OCI-LY7 (cell line): ENCODE results near the gene USP35. TPM values are rescaled to one million over a fixed set of nuclear protein-coding genes. Genes with fewer than 3 reads are reported as not detected.

Experiments used
- BruUV-seq: library from RNA; stranded (reverse); fragments of 400-500 nt; replicated peaks from 2 replicates; lab custom pipeline; 2021; lab: Mats Ljungman, UMichigan
- CTCF ChIA-PET: fragments of 300-600 bp; sonication (Branson Sonifier 250); formaldehyde crosslinking; loops from one replicate; lab custom pipeline; 2022; ENCODE audit warnings: antibody characterized with exemption; ENCODE audit not compliant: unreplicated experiment; lab: Charles Lee
- POLR2A ChIA-PET: fragments of 300-600 bp; sonication (Branson Sonifier 250); formaldehyde crosslinking; loops from one replicate; lab custom pipeline; 2022; ENCODE audit warnings: antibody characterized with exemption; lab: Charles Lee
- DNase-seq: peaks from one replicate; pipeline ENCODE4 v3.0.0-alpha.2; 2015; ENCODE audit warnings: low spot score
- H2AFZ ChIP-seq: fragments of 200-600 bp; sonication (generic), shearing (Covaris generic); 2 replicates; pipeline ENCODE4 v1.6.1; 2014; ENCODE audit warnings: mild to moderate bottlenecking, antibody characterized with exemption, low read length, moderate library complexity
- H3K27ac ChIP-seq: fragments of 200-600 bp; sonication (generic); 2 replicates; pipeline ENCODE4 v1.5.1; 2014; ENCODE audit warnings: mixed run types, low read depth, mild to moderate bottlenecking, moderate library complexity, low read length, inconsistent platforms; ENCODE audit not compliant: poor library complexity, severe bottlenecking
- H3K36me3 ChIP-seq: fragments of 200-600 bp; sonication (generic); 2 replicates; pipeline ENCODE4 v1.6.1; 2014; ENCODE audit warnings: mild to moderate bottlenecking, antibody characterized with exemption, low read length, moderate library complexity, mixed read lengths; ENCODE audit not compliant: insufficient read depth
- H3K4me1 ChIP-seq: fragments of 200-600 bp; sonication (generic); 2 replicates; pipeline ENCODE4 v1.5.1; 2014; ENCODE audit warnings: mild to moderate bottlenecking, low read length; ENCODE audit not compliant: insufficient read depth, poor library complexity, severe bottlenecking
- H3K4me2 ChIP-seq: fragments of 200-600 bp; sonication (generic); 2 replicates; pipeline ENCODE4 v1.6.1; 2014; ENCODE audit warnings: mild to moderate bottlenecking, low read length
- H3K4me3 ChIP-seq: fragments of 200-600 bp; sonication (generic); 2 replicates; pipeline ENCODE4 v1.5.1; 2014; ENCODE audit warnings: mild to moderate bottlenecking, low read depth, low read length; ENCODE audit not compliant: poor library complexity, severe bottlenecking
- H3K79me2 ChIP-seq: fragments of 200-600 bp; sonication (generic); 2 replicates; pipeline ENCODE4 v1.6.1; 2016; ENCODE audit warnings: low read depth, mild to moderate bottlenecking, low read length, moderate library complexity, mixed read lengths; ENCODE audit not compliant: insufficient read depth
- H3K9me2 ChIP-seq: fragments of 200-600 bp; sonication (generic); 2 replicates; pipeline ENCODE4 v1.6.1; 2016; ENCODE audit warnings: mild to moderate bottlenecking, low read length, mixed read lengths; ENCODE audit not compliant: insufficient read depth
- H3K9me3 ChIP-seq: fragments of 200-600 bp; sonication (generic); 2 replicates; pipeline ENCODE4 v1.6.1; 2014; ENCODE audit warnings: mild to moderate bottlenecking, mixed run types, low read length, mixed read lengths
- H4K20me1 ChIP-seq: fragments of 200-600 bp; sonication (generic); 2 replicates; pipeline ENCODE4 v1.6.1; 2014; ENCODE audit warnings: mild to moderate bottlenecking, antibody characterized with exemption, low read length, moderate library complexity, mixed read lengths; ENCODE audit not compliant: insufficient read depth
- CTCF ChIP-seq: fragments of 200-600 bp; sonication (generic); conservative IDR thresholded peaks from 2 replicates; pipeline ENCODE4 v1.5.1; 2014; ENCODE audit warnings: mild to moderate bottlenecking, antibody characterized with exemption, low read length, moderate library complexity, mixed read lengths
- EZH2phosphoT487 ChIP-seq: fragments of 200-600 bp; sonication (generic); IDR thresholded peaks from 2 replicates; pipeline ENCODE4 v1.6.1; 2018; ENCODE audit warnings: low read depth, borderline replicate concordance, mild to moderate bottlenecking, mixed run types, antibody characterized with exemption, low read length, moderate library complexity, mixed read lengths
- intact Hi-C: fragments of 100-400 bp; cut with micrococcal nuclease; formaldehyde crosslinking; loops from one replicate; pipeline ENCODE4 v1.10.0; 2022; ENCODE audit not compliant: unreplicated experiment
- total RNA-seq, 2 experiments: library from RNA; depleted of rRNA in 1 of 2; stranded (reverse); fragments of >200 nt in 1 of 2; shearing (Covaris generic) in 1 of 2; gene quantifications; 2 replicates each; pipeline ENCODE4 v1.2.3, GENCODE V29; 2014 to 2022

The USP35 gene
- total RNA-seq, 2 experiments from 2014 or later = 3.2 to 4.9 TPM

GRCh38 chr11:78164471-78164870 lies 24.2 kb upstream of the USP35 start:
- Histone ChIP-seq H4K20me1 (no peaks in the 10 kb centered on the region), H3K79me2 (no peaks in the 10 kb centered on the region), H3K4me2 (no peak overlapping the region), H3K4me1 (no peaks in the 10 kb centered on the region), H2AFZ (no peak overlapping the region), H3K36me3 (no peaks in the 10 kb centered on the region), H3K9me3 (no peaks in the 10 kb centered on the region), H3K27ac (no peak overlapping the region), H3K9me2 (no peaks in the 10 kb centered on the region), H3K4me3 (no peak overlapping the region)
- TF ChIP-seq EZH2phosphoT487 (no peak), CTCF (no peak)
- intact Hi-C loops = no loop called here
- DNase-seq = no peak
- BruUV-seq = no TSS peak
- CTCF ChIA-PET = no interaction called here
- POLR2A ChIA-PET = interaction anchor here (0.6 kb wide), 1 partner anchor 55 kb away, joined by 3 read pairs; no protein-coding TSS in a partner anchor

DNA sequence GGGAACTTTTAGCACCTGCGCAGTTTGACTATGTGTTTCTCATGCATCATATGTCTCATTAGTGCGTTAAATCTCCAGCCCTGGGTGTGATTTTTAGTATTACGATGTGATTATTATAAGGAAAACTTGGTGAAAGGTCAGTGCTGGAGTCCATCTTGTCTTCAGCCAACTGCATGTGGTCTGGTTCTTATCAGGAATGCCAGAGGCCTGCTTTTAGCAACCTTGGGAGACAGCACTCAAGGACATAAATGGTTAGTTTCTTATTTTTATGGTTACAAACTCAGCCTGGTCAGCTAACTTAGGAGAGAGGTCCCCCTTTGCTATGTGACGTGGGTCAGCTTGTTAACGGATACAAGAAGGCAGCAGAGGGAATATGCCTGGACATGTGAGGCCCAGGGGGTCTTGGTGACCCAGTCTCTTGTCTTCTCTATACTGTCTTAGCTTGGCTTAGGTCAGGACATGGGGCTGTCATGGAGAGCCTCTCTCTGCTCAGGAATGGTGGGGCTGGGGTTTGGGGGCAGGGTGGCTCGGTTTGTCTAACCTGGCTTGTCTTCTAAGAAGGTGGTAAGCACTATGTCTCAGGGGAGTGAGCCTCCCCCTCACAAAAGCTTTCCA lies 21.8 kb upstream of the USP35 start:
- no peaks in the 10 kb centered on the region for H3K36me3 ChIP-seq
- intact Hi-C loops = no loop called here
- H3K79me2 ChIP-seq = no peaks in the 10 kb centered on the region
- ChIA-PET POLR2A (no interaction called here), CTCF (no interaction called here)
- H3K4me1 ChIP-seq = no peaks in the 10 kb centered on the region
- no peak overlapping the region for H3K4me2 ChIP-seq
- H3K9me2 ChIP-seq = no peaks in the 10 kb centered on the region
- TF ChIP-seq CTCF = no peak
- no peak for TF ChIP-seq EZH2phosphoT487
- no peak overlapping the region for H3K4me3 ChIP-seq
- BruUV-seq = no TSS peak
- H2AFZ ChIP-seq = no peak overlapping the region
- no peak for DNase-seq
- no peaks in the 10 kb centered on the region for H3K9me3 ChIP-seq
- H4K20me1 ChIP-seq = no peaks in the 10 kb centered on the region
- no peak overlapping the region for H3K27ac ChIP-seq
